NOMO-1 treated with DMSO at 0.1 percent for 48 hours (cell line): ENCODE measurements around the gene ZFPM1.

Source experiments
- DNase-seq: peaks from one replicate; lab custom pipeline; 2025; ENCODE audit not compliant: unreplicated experiment; lab: John Stamatoyannopoulos, UW

ZFPM1 gene

GRCh38 chr16:88433632-88434352, 19.3 kb upstream of the ZFPM1 start:
- DNase-seq = no peak

DNA sequence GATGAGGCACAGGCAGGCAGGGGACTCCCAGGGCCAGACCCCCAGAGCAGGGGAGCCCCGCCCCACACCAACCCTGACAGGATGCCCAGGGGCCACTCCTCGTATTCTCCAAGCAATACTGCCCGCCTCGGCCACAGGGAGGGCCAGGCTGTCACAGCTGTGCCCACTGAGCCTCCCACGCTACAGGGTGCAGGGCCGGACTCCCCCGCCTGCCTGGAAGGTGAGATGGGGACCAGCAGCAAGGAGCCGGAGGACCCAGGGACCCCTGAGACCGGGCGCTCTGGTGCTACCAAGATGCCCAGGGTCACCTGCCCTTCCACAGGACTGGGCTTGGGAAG, 18.8 kb upstream of the ZFPM1 start:
- no peak for DNase-seq

GRCh38 chr16:88434746-88435145, 18.3 kb upstream of the ZFPM1 start:
- no peak for DNase-seq

GRCh38 chr16:88435437-88436355, 17.4 kb upstream of the ZFPM1 start:
- no peak for DNase-seq

- DNase-seq = no peak
Measured at GRCh38 chr16:88436796-88437195, 16.3 kb upstream of the ZFPM1 start.

GRCh38 chr16:88437367-88437964, 15.6 kb upstream of the ZFPM1 start:
- DNase-seq = peak; percentile 8

DNA sequence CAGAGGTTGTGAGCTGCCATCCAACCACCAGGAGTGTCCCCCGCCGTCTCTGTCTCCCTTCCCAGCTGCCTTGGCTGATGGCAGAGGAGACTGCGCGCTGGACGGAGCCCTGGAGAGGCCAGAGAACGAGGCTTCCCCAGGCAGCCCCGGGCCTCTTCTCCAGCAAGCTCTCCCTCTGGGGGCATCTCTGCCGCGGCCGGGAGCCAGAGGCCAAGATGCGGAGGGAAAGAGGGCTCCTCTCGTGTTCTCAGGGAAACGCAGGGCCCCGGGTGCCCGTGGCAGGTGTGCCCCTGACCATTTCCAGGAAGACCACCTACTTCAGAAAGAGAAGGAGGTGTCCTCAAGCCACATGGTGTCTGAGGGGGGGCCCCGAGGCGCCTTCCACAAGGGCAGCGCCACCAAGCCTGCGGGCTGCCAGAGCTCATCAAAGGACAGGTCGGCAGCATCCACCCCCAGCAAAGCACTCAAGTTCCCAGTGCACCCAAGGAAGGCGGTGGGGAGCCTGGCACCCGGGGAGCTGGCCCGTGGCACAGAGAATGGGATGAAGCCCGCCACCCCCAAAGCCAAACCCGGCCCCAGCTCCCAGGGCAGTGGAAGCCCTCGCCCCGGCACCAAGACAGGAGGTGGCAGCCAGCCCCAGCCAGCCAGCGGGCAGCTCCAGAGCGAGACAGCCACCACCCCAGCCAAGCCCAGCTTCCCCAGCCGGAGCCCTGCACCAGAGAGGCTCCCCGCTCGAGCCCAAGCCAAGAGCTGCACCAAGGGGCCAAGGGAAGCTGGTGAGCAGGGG, 14.8 kb upstream of the ZFPM1 start:
- DNase-seq = no peak

- DNase-seq = no peak
Measured at GRCh38 chr16:88439016-88439415, 14.1 kb upstream of the ZFPM1 start.

- no peak for DNase-seq
Measured at GRCh38 chr16:88439706-88440105, 13.4 kb upstream of the ZFPM1 start.

DNA sequence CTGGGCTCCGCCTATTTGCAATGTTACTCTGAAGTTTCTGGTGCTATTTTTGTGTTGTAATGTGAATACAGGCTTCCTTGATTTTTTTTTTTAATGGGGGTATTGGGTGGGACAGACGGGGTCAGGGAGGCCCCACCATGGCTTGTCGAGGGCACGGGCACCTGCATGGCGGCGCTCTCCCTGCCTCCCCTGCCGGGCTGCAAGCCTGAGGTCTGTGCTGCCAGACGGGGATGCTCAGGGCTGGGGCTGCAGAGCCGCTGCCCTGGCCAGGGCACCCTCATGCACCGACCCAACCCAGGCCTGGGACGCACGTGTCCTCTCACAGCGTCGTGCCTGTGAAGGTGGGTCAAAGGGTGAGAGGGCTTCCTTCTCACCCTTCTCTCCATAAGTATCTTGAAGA, 13.0 kb upstream of the ZFPM1 start:
- DNase-seq = no peak

GRCh38 chr16:88440686-88441405, 12.2 kb upstream of the ZFPM1 start:
- DNase-seq = no peak

DNA sequence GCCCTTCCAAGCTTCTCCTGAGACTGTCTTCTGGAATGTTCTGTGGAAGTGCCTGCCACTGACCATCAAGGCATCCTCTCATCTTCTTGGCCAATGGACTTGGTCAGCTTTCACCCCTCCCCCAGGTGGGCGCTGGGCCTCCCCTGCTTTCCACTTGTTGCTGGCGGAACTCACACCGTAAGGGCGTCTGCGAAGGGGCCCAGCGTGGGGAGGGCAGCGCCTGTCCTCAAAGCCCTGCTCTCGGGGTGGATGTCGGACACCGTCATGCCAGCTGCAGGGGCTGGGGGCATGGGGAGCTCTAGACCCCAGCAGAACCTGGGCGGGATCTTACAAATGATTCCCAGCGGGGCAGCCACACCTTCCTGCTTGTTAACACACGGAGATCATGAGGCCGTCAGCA, 11.6 kb upstream of the ZFPM1 start:
- DNase-seq = no peak

DNA sequence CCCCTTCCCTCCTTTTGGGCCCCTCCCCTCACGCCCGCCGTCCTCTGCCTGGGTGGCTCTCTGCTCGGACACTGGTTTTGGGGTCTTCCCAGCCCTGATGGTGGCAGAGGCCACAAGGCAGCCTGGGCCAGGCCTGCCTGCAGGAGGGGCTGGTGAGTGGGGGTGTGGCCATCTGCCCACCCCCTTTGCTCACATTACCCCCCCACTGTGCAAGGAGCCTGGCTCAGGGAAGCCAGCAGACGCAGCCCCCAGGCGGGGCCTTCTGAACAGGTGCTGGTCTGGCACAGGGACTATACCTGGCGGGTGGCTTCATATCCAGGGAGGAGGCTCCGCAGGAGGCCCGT, 10.7 kb upstream of the ZFPM1 start:
- no peak for DNase-seq

DNA sequence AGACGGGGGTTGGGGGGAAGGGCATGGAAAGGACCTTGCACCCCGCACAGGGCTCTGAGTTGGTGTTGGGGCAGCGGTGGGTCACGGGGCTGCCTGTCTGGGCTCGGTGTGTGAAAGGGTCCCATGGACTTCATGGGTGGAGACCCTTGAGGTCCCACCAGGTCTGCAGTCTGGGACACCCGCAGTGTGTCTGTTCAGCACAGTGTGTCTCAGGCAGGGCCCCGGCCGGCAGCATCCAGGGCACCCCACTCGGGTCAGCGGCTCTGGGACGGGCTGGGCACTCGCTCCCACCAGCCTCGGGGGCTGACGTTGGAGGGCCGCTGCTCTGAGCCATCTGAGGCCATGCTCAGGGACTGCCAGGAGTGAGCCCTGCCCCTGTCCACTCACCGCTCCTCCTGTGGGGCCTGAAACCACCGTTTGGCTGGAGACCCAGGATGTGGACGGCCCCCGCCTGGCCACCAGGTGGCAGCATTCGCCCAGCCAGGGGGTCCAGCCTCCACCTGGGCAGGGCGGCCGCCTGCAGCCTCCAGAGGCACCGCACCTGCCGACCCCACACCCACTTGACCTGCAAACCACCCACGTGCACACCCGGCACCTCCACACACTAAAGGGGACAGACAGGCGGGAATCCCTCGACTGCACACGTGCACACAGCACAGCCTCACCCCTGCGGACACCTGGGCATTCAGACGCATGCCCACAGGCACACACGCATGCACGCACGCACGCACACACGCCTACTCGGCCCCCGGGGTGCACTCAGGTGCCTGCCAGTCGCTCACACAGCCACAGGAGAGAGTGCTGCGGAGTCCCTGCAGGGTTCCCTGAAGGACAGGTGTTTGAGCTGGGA, 10.1 kb upstream of the ZFPM1 start:
- peak; percentile 19 for DNase-seq

DNA sequence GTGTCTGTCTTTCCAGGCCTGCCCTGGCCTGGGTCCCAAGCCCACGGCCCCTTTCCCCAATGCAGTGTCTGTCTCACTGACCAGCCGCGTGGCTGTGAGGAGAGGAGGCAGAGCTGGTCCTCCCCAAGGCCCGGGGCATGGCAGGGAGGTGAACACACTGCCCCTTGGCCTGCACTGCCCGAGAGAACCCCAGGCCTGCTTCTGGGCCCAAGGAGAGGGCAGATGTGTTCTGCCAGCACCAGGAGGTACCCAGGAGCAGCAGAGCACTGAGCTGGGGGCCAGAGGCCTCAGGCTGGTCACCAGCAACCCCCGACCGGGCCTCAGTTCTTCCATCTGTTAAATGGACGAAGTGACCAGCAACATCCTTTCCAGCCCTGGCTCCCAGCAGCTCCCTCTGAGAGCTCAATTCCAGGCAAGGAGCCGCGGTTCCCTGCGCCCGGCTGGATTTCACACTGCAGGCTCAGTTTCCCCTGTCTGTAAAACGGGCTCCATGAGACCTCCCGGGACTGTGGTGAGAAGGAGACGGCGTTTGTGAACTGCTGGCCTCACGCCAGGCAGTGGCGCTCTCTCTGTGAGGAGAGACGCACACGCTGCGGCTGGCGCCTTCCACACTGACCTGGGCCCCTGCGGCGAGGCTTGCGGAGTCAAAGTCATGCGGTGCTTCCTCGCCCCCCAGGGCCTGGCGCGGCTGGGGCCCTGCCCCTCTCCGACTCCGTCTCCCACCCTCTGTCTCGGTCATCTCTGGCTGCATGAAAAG, 8.1 kb upstream of the ZFPM1 start:
- DNase-seq = no peak

DNA sequence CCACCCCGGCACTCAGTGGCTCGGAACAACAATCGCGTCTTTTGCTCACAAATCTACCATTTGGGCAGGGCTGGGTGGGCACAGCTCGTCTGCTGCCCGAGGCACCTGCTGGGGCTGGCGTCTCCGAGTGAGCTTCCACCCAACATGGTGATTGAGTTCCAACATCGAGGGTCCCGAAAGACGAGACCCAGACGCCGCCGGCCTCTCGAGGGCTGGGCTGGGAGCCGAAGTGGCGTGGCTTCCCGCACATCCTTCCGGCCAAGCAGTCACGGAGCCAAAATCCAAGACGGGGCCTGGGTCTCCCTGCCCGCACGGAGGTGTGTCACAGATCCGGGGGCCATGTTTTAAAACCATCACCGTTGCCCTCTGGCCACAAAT, 7.5 kb upstream of the ZFPM1 start:
- no peak for DNase-seq

GRCh38 chr16:88446061-88446460, 7.0 kb upstream of the ZFPM1 start:
- DNase-seq = no peak

GRCh38 chr16:88446736-88447135, 6.3 kb upstream of the ZFPM1 start:
- no peak for DNase-seq

GRCh38 chr16:88447881-88448280, 5.2 kb upstream of the ZFPM1 start:
- no peak for DNase-seq
